HG02981 (cell line): ENCODE results near the gene ARHGEF4.
"Not testable (repeated sequence)": the region's sequence is repeated elsewhere in the genome, so short reads cannot be mapped to it uniquely, and the experiment has no call there.

ENCODE experiments used
- ATAC-seq: cut with Tn5 transposase; IDR thresholded peaks from one replicate; pipeline ENCODE4 v1.9.1; 2021; ENCODE audit warnings: mild to moderate bottlenecking, moderate library complexity; ENCODE audit not compliant: unreplicated experiment

ARHGEF4 gene

DNA sequence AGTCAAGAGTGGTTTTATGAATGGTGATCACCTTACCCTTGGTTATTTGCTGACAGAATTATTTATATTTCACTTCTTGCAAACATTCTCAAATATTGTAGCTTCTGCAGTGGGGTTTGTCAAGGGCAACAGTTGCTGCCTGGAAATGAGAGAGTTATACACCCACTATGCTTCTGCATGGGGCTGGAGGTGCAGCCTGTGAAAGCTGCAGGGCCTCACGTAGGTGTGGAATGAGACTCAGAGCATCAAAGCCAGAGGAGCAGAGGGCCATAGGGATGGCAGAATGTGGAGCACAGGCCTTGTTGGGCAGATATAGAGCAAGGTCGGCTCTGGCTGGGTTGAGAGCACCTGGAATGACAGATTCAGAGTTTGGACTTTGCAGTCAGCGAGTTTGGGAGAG lies 128.2 kb downstream of the ARHGEF4 start:
- ATAC-seq: no peak

DNA sequence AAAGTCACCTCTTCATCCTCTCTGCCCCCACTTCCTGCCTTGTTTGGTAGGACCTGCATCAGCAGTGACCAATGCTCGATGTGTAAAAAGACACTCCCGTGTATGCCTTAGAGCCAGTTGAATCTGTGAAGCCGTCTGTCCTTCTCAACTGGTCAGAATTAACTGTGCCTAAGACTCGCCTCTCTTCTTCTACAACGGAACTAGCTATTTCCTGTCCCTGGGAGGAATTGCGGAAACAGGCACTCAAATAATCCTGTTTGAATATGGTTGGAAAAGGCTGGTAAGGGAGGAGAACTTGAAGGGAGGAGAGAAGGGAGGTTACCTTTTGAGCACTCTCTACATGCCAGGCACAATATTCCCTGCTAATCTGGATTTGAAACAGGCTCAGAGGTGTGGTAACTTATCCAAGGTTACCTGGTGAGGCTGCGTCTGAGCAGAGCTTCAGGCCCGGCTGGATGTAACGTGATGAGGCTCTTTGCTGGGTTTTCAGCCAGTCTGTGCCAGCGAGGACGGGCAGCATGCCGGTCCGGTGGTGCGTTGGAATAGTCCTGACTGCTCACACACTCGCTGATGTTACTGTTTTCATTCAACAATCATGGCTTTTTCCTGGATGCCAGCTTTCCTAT lies 129.5 kb downstream of the ARHGEF4 start:
- ATAC-seq: no peak

DNA sequence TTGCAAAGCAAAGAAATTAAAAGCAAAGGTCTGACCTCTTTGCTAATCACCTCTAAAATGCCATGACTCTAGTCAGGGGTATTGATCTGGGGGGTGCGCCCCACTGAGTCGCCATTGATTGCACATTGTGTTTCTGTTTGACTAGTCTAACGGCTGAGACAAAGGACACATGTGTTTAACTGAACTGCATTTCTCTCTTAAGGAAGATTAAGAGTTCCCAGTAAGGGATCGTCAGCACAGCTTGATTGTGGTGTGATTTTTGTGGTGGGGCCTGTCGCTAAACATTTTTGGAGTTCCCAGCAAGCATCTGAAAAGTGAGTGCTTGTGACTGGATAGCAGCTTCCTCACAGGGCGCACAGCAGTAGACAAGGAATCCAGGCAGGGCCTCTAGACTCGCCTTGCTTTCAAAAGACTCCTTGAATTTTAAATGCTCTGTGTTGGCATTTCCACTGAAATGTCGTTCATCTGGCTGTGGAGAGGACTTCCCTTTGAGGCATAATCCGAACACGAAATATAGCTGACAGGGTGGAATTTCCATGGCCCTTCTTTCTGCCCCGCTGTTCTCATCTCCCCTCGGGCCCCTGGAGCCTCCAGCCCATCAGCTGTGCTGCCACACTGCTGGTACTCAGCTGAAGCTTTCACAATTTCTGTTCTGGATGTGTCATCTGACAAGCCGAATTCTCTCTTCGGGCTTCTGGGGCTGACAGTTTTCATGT lies 130.2 kb downstream of the ARHGEF4 start:
- ATAC-seq: no peak

DNA sequence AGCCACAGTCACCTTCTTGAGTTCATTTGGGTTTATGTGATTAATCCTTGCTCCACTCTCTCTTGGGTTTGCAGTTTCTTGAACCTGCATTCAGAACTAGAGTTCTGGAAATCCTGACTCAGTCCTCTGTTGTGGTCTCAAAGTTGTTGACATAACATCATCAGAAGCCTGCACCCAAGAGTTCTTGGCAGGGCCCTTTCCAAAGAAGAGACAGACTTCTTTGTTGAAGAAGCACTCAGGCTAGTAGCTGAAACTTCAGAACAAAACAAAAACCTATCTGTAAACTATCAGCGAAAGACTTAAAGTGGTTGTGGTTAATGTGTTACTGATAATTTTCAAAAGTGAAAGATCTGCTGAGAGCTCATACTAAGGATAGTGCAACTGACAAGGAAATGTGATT lies 135.7 kb downstream of the ARHGEF4 start:
- peak; percentile 77 for ATAC-seq

DNA sequence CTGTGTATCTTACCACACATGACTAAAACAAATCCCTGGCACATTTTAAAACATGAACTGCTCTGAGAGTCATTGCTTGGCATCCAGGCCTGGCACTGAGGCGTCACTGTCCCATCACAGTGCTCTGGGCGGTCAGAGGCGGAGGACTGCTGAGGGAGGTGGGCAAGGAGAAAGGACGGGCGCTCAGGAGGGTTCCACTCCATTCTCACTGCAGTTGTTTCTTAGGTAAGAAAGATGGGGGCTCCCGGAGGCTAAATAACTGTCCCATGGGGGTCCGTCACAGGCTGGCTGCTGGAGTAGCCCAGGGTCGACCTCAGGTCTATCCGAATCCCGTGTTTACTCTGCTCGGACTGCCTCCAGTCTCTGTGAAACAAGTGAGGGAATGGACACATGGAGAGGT lies 139.0 kb downstream of the ARHGEF4 start:
- no peak for ATAC-seq

DNA sequence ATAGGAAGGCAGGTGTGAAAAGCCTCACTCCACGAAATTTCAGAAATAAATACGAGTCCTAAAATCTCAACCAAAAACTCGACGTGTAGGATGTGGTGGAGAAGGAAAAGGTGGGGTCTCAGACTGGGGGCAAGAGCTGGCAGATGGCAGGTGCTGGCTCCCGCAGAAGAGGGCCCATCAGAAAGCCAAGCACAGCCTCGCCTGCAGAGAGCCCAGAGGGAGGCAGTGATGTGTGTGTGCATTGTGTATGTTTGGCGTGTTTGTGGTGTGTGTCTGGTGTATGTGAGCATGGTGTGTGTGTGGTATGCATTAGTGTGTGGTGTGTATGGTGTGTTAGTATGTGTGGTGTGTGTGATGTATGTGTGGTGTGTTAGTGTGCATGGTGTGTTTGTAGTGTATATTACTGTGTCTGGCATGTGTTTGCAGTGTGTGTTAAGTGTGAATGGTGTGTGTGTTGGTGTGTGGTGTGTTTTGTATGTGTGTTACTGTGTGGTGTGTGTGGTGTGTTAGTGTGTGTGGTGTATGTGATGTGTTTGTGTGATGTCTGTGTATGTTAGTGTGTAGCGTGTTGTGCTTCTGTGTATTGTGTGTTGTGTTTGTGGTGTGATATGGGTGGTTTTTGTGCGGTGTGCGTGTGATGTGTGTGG lies 140.0 kb downstream of the ARHGEF4 start:
- ATAC-seq: no peak

DNA sequence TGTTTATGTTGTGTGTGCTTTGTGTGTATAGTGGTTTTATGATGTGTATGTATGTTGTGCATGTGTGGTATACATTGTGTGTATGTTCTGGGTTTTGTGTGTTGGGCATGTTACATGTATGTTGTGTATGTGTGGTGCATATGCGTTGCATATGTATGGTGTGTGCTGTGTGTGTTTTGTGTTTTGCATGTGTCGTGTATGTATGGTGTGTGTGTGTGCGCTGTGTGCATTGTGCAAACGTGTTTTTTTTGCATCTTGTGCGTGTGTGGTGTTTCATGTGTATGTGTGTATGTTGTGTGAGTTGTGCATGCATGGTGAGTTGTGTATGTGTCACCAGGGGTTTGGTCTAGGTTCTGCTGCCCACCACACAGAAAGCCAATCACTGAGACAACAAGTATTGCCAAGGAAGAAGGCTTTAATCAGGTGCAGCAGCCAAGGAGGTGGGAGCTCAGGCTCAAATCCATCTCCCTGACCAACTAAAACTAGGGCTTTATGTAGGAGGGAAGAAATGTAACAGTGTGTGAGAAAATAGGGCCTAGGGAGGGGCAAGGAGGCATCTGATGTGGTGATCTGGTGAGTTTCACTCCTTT lies 140.8 kb downstream of the ARHGEF4 start:
- ATAC-seq: no peak

DNA sequence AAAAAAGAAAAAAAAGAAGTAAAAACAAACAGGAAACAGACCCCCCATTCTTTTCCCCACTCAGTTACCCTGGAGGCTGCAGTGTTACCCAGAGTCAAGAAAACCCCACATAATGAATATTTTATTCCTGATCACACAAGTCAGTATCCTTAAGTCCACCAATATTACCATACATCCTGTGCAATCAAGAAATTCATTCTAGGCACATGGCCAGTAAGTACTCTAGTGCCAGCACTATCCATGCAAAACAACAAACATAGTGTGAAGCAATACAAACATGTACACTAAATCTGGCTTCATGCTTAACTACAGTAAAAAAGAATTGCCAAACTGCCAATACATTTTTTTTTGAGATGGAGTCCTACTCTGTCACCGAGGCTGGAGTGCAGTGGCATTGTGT lies 145.0 kb downstream of the ARHGEF4 start:
- ATAC-seq: no peak

DNA sequence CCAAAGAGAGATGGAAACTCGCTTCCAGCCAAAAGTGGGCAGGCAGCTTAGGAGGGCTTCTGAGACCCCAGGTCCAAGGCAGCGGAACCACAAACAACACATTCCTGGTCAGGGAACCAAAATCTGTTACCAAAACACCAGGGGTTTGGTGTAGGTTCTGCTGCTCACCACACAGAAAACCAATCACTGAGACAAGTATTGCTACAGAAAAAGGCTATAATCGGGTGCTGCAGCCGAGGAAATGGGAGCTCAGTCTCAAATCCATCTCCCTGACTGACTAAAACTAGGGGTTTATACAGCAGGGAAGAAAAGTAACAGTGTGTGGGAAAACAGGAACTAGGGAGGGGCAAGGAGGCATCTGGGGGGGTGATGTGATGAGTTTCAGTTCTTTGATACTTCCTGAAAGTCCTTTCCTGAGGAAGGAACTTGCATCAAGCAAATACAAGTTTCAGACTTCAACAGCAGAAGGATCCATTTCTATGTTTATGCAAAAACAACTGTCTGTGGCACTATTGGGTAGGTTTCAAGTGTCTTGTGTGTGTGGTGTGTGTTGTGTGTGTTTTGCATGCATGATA lies 148.6 kb downstream of the ARHGEF4 start:
- ATAC-seq: no peak

DNA sequence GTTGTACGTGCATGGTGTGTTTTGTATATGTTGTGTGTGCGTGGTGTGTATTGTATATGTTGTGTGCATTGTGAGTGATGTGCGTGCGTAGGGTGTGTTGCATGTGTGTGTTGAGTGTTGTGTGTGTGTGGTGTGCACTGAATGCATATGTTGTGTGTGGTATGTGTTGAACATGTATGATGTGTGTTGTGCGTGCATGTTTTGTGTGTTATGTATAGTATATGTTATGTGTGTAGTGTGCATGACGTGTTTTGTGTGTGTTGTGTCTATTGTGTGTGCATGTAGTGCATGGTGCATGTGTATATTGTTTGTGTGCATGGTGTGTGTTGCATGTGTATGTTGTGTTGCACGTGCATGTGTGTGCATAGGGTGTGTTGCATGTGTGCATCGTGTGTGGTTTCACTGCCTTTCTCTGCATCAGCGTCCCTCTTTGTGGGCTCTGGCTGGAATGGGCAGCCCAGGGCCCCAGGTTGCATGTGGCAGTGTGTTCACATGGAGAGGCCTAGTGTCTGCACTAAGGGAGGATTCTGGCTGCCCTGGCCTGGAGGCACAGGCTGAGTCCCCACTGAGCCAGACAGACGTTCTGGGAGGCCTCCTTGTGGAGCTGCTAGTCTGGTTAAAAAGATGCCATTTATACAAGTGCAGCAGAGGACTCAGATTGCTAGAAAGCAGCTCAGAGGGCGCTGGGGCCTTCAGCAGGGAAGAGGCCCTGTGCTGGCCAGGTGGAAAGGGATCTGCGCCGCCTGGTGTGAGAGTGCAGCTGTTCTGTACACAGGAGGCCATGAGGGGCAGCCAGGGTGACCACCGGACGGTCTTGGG lies 149.3 kb downstream of the ARHGEF4 start:
- ATAC-seq: no peak

DNA sequence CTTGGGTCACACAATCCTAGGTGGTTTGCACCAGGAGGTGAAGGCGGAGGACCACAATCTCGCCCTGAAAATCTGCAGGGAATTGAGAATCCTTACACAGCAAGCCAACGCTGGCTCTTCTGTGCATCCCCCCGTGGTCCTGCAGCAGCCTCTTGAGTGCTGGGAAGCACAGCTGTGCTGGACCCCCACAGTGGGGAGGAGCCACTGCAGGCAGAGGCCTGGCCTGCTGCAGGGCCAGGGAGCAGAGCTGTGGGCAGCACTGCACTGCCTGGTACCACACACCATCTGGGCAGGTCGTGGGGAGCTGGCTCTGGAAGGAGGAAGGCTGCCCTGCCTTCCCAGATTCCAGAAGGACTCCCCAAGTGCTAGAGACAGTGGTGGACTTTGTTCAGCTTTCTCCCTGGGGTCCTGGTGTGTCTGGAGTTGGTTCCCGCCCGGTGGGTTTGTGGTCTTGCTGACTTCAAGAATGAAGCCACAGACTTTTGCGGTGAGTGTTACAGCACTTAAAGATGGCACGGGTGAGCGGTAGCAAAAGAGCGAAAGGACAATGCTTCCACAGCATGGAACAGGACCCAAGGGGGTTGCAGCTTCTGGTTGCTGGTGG lies 150.3 kb downstream of the ARHGEF4 start:
- no peak for ATAC-seq

DNA sequence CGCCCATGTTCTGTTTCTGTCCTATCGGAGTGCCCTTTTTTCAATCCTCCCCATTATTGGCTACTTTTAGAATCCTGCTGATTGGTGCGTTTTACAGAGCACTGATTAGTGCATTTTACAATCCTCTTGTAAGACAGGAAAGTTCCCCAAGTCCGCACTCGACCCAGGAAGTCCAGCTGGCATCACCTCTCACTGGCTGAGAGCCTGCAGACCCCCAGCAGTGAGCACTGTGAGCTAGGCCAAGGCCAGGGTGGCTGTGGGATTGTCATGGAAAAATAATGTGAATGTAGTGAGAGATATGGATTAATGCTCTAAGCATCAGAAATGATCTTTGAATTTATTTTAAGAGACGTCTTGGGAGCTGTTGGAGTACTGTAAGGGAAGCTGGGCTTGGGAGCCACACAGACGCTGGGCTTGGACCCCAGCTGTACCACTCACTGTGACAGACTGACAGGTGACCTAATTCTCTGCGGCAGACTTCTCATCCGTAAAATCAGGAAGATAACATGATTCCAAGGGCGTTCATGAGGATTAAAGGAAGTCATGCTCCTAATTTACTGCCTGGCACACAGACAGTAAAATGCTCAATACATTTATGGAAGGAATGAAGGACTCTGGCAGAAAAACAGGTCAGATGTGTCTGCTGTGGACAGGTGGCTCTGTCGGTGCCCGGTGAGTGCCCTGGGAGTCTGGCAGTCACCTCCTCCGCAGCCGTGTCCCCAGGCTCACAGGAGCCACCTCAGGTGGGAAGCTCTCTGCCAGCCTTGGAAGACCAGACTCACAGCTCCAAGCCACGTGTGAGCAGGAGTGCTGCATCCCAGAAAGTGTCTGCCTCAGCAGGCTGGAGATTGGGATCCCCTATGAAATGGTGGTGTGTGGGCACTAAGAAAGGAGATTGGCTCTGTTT lies 151.1 kb downstream of the ARHGEF4 start:
- no peak for ATAC-seq

DNA sequence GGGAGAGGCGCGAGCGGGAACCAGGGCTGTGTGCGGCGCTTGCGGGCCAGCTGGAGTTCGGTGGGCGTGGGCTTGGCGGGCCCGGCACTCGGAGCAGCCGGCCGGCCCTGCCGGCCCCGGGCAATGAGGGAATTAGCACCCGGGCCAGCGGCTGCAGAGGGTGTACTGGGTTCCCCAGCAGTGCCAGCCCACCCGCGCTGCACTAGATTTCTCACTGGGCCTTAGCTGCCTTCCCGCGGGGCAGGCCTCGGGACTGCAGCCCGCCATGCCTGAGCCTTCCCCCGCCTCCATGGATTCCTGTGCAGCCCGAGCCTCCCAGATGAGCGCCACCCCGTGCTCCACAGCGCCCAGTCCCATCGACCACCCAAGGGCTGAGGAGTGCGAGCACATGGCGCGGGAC lies 154.7 kb downstream of the ARHGEF4 start:
- ATAC-seq: not testable (repeated sequence)

DNA sequence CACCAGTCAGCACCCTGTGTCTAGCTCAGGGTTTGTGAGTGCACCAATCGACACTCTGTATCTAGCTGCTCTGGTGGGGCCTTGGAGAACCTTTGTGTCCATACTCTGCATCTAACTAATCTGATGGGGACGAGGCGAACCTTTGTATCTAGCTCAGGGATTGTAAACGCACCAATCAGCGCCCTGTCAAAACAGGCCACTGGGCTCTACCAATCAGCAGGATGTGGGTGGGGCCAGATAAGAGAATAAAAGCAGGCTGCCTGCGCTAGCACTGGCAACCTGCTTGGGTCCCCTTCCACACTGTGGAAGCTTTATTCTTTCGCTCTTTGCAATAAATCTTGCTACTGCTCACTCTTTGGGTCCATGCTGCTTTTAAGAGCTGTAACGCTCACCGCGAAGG lies 155.3 kb downstream of the ARHGEF4 start:
- ATAC-seq: not testable (repeated sequence)

DNA sequence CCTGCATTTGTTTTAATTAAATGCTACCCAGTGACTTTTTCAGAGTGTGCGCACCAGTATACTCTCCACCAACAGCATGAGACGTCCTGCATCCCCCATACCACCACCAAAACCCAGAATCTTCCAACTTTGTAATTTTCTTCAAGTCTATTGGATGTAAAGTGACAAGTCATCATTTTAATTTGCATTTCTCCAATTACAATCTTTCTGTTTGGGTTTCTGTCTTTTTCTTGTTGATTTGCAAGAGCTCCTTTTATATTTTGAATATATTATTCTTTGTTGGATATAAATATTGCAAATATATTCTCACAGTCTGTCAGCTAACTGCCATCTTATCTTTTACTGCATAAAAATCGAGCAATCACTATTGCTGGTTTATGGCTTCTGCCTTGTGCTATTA lies 160.0 kb downstream of the ARHGEF4 start:
- no peak for ATAC-seq

DNA sequence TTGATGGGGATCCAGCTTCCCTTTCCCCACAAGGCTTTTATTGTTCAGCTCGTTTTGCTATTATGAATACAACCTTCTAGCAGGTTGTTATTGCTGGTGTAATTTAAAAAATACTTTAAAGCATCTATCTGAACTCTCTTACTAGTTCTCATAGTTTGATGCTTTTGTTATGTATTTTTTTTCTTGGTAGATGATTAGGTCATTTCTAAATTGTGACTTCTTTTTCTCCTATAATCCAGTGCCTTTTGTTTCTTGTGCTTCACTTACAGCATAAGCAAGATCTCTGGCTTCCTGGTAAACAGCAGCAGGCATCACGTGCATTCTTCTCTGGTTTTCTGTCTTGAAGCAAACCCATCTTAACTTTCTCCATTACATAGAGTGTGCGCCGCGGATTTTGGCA lies 160.5 kb downstream of the ARHGEF4 start:
- no peak for ATAC-seq

DNA sequence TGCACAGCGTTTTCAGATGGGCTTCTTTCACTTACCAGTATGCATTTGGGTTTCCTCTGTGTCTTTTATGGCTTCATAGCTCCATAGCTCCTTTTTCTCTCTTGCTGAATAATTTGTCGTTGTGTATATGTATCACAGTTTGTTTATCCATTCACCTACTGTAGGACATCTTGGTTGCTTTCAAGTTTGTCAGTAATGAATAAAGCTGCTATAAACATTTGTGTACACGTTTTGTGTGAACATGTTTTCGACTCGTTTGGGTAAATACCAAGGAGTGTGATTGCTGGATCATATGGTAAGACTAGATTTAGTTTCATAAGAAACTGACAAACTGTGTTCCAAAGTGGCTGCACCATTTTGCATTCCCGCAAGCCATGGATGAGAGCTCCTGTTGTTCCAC lies 161.8 kb downstream of the ARHGEF4 start:
- no peak for ATAC-seq

DNA sequence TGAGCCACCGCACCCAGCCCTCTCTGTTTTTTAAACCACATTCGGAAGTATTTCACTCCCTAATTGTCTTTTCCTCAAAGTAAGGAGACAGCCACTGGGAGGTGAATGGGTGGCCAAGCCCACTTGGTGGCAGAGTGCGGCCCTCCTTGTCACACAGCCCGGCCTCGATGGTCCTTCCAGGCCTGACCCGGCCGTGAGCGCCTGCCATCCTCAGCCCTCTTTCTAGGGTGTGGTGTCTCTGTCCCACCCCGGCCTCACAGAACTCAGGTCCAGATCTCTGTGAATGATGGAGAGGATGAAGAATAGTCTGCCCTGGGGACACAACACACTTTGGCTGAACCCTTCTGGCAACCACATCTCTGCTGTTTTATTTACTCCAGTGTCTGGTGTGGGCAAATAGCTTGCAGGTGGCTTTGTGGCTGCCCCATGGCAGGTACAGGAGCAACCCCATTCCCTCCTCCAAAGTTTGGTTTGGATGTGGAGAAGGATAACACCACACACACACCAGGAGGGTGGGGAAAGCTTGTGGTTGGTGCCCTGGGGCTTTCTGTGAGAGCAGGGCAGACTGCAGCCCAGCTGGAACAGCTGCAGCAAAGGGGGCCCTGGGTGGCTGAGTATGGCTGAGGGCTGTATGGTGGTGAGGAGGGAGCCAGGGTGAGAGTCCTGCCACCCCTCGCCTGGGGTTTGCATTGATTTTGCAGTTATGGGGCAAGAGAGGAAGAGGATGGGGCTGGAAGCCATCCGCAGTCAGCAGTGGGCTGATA lies 167.9 kb downstream of the ARHGEF4 start:
- ATAC-seq: no peak
